HCT116 (cell line): ENCODE measurements around the gene WNT9B. TPM values are rescaled to one million over a fixed set of nuclear protein-coding genes. Genes with fewer than 3 reads are reported as not detected.

Experiments used
- ATAC-seq: fragments of 200-7000 bp; cut with Tn5 transposase; 2 replicates; pipeline ENCODE4 v1.9.1; 2020; ENCODE audit warnings: mild to moderate bottlenecking, moderate library complexity
- BruUV-seq: library from RNA; stranded (reverse); fragments of 400-500 nt; replicated peaks from 2 replicates; lab custom pipeline; 2021; lab: Mats Ljungman, UMichigan
- CTCF ChIA-PET: fragments of 300-600 bp; sonication (Branson Sonifier 250); formaldehyde crosslinking; loops from one replicate; lab custom pipeline; 2021; ENCODE audit warnings: antibody characterized with exemption; lab: Charles Lee
- POLR2A ChIA-PET: fragments of 300-600, 350-600 bp; sonication (Branson Sonifier 250); formaldehyde crosslinking; loops from one replicate; lab custom pipeline; 2021; ENCODE audit warnings: antibody characterized with exemption; lab: Charles Lee
- RAD21 ChIA-PET, 2 experiments: fragments of 300-600 bp; sonication (Branson Sonifier 250); formaldehyde crosslinking; loops; one replicate each; lab custom pipeline; 2023; ENCODE audit warnings: low total read pairs in 2 of 2; ENCODE audit not compliant: uncharacterized antibody in 2 of 2, unreplicated experiment in 2 of 2, low non-redundant PET in 1 of 2; lab: Charles Lee
- DNase-seq: peaks from one replicate; pipeline ENCODE4 v3.0.0-alpha.2; 2010; ENCODE audit warnings: low read depth, low spot score
- H2AFZ ChIP-seq: fragments of 200-600 bp; shearing (Covaris generic), sonication (generic); 2 replicates; pipeline ENCODE4 v1.6.1; 2017; ENCODE audit warnings: low read depth, mixed run types, mixed read lengths, antibody characterized with exemption, low read length; ENCODE audit not compliant: poor library complexity, severe bottlenecking
- H3K27ac ChIP-seq: 2 replicates; pipeline ENCODE4 v1.5.1; 2012; ENCODE audit warnings: low read depth, low read length
- H3K27me3 ChIP-seq: fragments of 200-600 bp; sonication (generic); 2 replicates; pipeline ENCODE4 v1.6.1; 2016; ENCODE audit warnings: mixed run types, low read length, mixed read lengths; ENCODE audit not compliant: insufficient read depth
- H3K36me3 ChIP-seq, 2 experiments: fragments of 200-500 bp in 1 of 2; fragments of 200-600 bp in 1 of 2; sonication (Bioruptor generic) in 1 of 2; sonication (generic) in 1 of 2; 2 replicates each; pipeline versions ENCODE4 v1.5.1 to v1.6.1; 2014 to 2016; ENCODE audit warnings: low read length in 2 of 2, inconsistent platforms in 1 of 2, mixed read lengths in 1 of 2, mixed run types in 1 of 2; ENCODE audit not compliant: insufficient read depth in 2 of 2, control insufficient read depth in 1 of 2
- H3K4me1 ChIP-seq, 2 experiments: fragments of 200-600 bp in 1 of 2; sonication (generic) in 1 of 2; 2 replicates each; pipeline versions ENCODE4 v1.5.1 to v1.6.1; 2012 to 2017; ENCODE audit warnings: low read length in 2 of 2, inconsistent platforms in 1 of 2, mild to moderate bottlenecking in 1 of 2, mixed read lengths in 1 of 2, mixed run types in 1 of 2, moderate library complexity in 1 of 2; ENCODE audit not compliant: insufficient read depth in 2 of 2, control insufficient read depth in 1 of 2
- H3K4me2 ChIP-seq: fragments of 200-600 bp; sonication (generic); 2 replicates; pipeline ENCODE4 v1.6.1; 2017; ENCODE audit warnings: mixed run types, low read length, mixed read lengths
- H3K4me3 ChIP-seq, 2 experiments: fragments of 200-600 bp in 1 of 2; sonication (generic) in 1 of 2; replicated peaks in 1 of 2; 2 replicates each; pipeline ENCODE4 v1.5.1; 2011 to 2016; ENCODE audit warnings: low read length in 2 of 2, control low read depth in 1 of 2, low read depth in 1 of 2, mild to moderate bottlenecking in 1 of 2, mixed read lengths in 1 of 2, mixed run types in 1 of 2
- H3K79me2 ChIP-seq: fragments of 200-600 bp; sonication (generic); 2 replicates; pipeline ENCODE4 v1.6.1; 2017; ENCODE audit warnings: mild to moderate bottlenecking, mixed run types, low read length, moderate library complexity, mixed read lengths; ENCODE audit not compliant: insufficient read depth
- H3K9ac ChIP-seq: fragments of 200-600 bp; sonication (generic); 2 replicates; pipeline ENCODE4 v1.6.1; 2016; ENCODE audit warnings: low read length, mixed read lengths
- H3K9me2 ChIP-seq: fragments of 200-600 bp; sonication (generic), shearing (Covaris generic); 2 replicates; pipeline ENCODE4 v1.6.1; 2017; ENCODE audit warnings: mixed run types, mild to moderate bottlenecking, moderate library complexity; ENCODE audit not compliant: insufficient read depth
- H3K9me3 ChIP-seq, 2 experiments: fragments of 200-500 bp in 1 of 2; fragments of 200-600 bp in 1 of 2; sonication (Bioruptor generic) in 1 of 2; sonication (generic) in 1 of 2; 2 replicates each; pipeline ENCODE4 v1.6.1; 2014 to 2017; ENCODE audit warnings: low read length in 2 of 2, mixed read lengths in 2 of 2, inconsistent platforms in 1 of 2, low read depth in 1 of 2, mild to moderate bottlenecking in 1 of 2, mixed run types in 1 of 2, moderate library complexity in 1 of 2; ENCODE audit not compliant: control insufficient read depth in 1 of 2, insufficient read depth in 1 of 2
- H4K20me1 ChIP-seq: fragments of 200-600 bp; sonication (generic), shearing (Covaris generic); 2 replicates; pipeline ENCODE4 v1.6.1; 2017; ENCODE audit warnings: mixed run types, mild to moderate bottlenecking, moderate library complexity; ENCODE audit not compliant: insufficient read depth
- CBX3 ChIP-seq: IDR thresholded peaks from 2 replicates; pipeline ENCODE4 v1.6.1; 2012; ENCODE audit warnings: low read depth
- CEBPB ChIP-seq: IDR thresholded peaks from 2 replicates; pipeline ENCODE4 v1.6.1; 2012; ENCODE audit warnings: low read depth
- CTCF ChIP-seq, 3 experiments: fragments of 200-600 bp in 1 of 3; sonication (generic) in 1 of 3; IDR thresholded peaks in 2 of 3; conservative IDR thresholded peaks in 1 of 3; 2 replicates each; pipeline ENCODE4 v1.5.1; 2012 to 2017; ENCODE audit warnings: low read depth in 2 of 3, low read length in 2 of 3, antibody characterized with exemption in 1 of 3, borderline replicate concordance in 1 of 3, control low read depth in 1 of 3, mild to moderate bottlenecking in 1 of 3, mixed read lengths in 1 of 3, mixed run types in 1 of 3, moderate library complexity in 1 of 3; ENCODE audit not compliant: insufficient read depth in 1 of 3
- EZH2 ChIP-seq: fragments of 200-600 bp; sonication (generic); IDR thresholded peaks from 2 replicates; pipeline ENCODE4 v1.6.1; 2017; ENCODE audit warnings: antibody characterized with exemption, mixed run types
- JUND ChIP-seq: IDR thresholded peaks from 2 replicates; pipeline ENCODE4 v1.6.1; 2012
- RAD21 ChIP-seq: IDR thresholded peaks from 2 replicates; pipeline ENCODE4 v1.6.1; 2012; ENCODE audit warnings: low read depth, mild to moderate bottlenecking
- TCF7L2 ChIP-seq: IDR thresholded peaks from 2 replicates; pipeline ENCODE4 v1.7.0; 2011; ENCODE audit warnings: borderline replicate concordance, inconsistent platforms; ENCODE audit not compliant: insufficient read depth, insufficient read length; ENCODE audit errors: extremely low read depth
- ZFX ChIP-seq: fragments of 450-650 bp; IDR thresholded peaks from 2 replicates; pipeline ENCODE4 v1.6.1; 2017
- intact Hi-C: fragments of 100-400 bp; cut with micrococcal nuclease; formaldehyde crosslinking; loops from 2 replicates; pipeline ENCODE4 v1.10.0; 2022
- total RNA-seq: library from RNA; stranded (reverse); gene quantifications from one replicate; pipeline ENCODE4 v1.2.1, GENCODE V29; 2021; ENCODE audit not compliant: unreplicated experiment
- TF ChIP-seq, protein P1 (sequence below): IDR thresholded peaks from 2 replicates; pipeline ENCODE4 v1.6.1; 2012
- TF ChIP-seq, protein P2 (sequence below): IDR thresholded peaks from 2 replicates; pipeline ENCODE4 v1.6.1; 2011; ENCODE audit warnings: mild to moderate bottlenecking, low read length, moderate library complexity; ENCODE audit not compliant: insufficient replicate concordance; ENCODE audit errors: extremely low read depth

The WNT9B gene
- total RNA-seq, 1 experiment from 2014 or later = not detected

- intact Hi-C loops = no loop called here
- peak overlapping the region; percentile 72; the same call in 1 of the 2 replicates for H3K4me2 ChIP-seq
- TF ChIP-seq ZFX (0 out of 2 replicates have a peak, but pooled peaks have one; percentile 23), CEBPB (no peak)
- no peak overlapping the region for H3K4me3 ChIP-seq
- POLR2A ChIA-PET = no interaction called here
- CTCF ChIA-PET = interaction anchor here (1.3 to 1.7 kb wide), 3 partner anchors 9 to 14 kb away, joined by 6 to 9 read pairs (median 8); no protein-coding TSS in a partner anchor
- no peak for DNase-seq
- no peak overlapping the region for H2AFZ ChIP-seq
- H3K4me1 ChIP-seq = peaks cover 0 to 5% of the 10 kb centered on the region in 2 experiments; a peak in 2 of 4 replicates
- no peaks in the 10 kb centered on the region for H3K27me3 ChIP-seq
- H3K9me3 ChIP-seq = no peaks in the 10 kb centered on the region
- no peaks in the 10 kb centered on the region for H4K20me1 ChIP-seq
- H3K79me2 ChIP-seq = no peaks in the 10 kb centered on the region
- no TSS peak for BruUV-seq
- H3K9me2 ChIP-seq = no peaks in the 10 kb centered on the region
- no peak overlapping the region for H3K27ac ChIP-seq
- no peaks in the 10 kb centered on the region for H3K36me3 ChIP-seq
- RAD21 ChIA-PET = interaction anchor here in 1 of 2 experiments (0.6 kb wide), 1 partner anchor 23 kb away, joined by 3 read pairs; no protein-coding TSS in a partner anchor
- peak; percentile 50 for ATAC-seq
- no peak overlapping the region for H3K9ac ChIP-seq
Measured at GRCh38 chr17:46821482-46822387, 29.6 kb upstream of the WNT9B start.

DNA sequence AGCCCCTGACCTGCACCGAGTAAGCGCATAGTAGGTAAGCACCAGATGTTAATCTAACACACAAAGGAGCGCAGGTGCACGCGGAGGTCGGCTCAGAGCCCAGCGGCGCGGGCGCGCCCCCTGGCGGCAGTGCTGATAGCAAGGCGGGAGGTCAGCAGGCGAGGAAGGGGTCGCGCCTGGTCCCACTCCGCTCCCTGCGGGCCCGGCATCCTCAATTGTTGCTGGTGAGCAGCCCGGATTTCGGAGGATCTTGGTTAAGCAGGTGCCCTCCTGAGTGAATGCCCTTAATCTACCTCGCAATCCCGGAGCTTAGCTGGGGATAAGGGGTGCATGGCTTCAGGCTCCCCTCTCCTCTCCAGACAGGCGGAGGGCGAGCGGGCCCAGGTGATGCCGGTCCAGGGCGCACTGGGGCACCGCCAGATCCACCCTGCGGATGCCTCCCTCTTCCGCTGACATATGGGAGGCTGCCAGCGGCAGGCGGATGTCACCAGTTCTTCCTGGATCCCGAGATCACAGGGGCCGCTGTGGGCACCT, 28.9 kb upstream of the WNT9B start:
- BruUV-seq = no TSS peak
- Histone ChIP-seq H3K4me3 (peak overlapping the region; percentile 27 to 46), H3K36me3 (no peaks in the 10 kb centered on the region), H3K27ac (no peak overlapping the region), H4K20me1 (no peaks in the 10 kb centered on the region), H3K79me2 (no peaks in the 10 kb centered on the region), H3K9ac (no peak overlapping the region)
- RAD21 ChIA-PET = no interaction called here
- intact Hi-C loops = no loop called here
- peak; percentile 84 for ATAC-seq
- no peak for TF ChIP-seq CBX3
- TF ChIP-seq CTCF (IDR thresholded peaks at IDR 0.05 in 2 of 3, conservative IDR thresholded peaks at IDR 0.05 in 1 of 3; ENCODE audit: borderline replicate concordance in 1 of 3, insufficient read depth in 1 of 3, low read depth in 2 of 3, low read length in 2 of 3) = peak; percentile 92 to 100 (median 98)
- TF ChIP-seq TCF7L2 = peak; percentile 95
- no peak for TF ChIP-seq JUND
- TF ChIP-seq, protein P1, sequence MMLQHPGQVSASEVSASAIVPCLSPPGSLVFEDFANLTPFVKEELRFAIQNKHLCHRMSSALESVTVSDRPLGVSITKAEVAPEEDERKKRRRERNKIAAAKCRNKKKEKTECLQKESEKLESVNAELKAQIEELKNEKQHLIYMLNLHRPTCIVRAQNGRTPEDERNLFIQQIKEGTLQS = no peak
- TF ChIP-seq EZH2 = no peak
- TF ChIP-seq RAD21 = peak; percentile 94
- TF ChIP-seq, protein P2, sequence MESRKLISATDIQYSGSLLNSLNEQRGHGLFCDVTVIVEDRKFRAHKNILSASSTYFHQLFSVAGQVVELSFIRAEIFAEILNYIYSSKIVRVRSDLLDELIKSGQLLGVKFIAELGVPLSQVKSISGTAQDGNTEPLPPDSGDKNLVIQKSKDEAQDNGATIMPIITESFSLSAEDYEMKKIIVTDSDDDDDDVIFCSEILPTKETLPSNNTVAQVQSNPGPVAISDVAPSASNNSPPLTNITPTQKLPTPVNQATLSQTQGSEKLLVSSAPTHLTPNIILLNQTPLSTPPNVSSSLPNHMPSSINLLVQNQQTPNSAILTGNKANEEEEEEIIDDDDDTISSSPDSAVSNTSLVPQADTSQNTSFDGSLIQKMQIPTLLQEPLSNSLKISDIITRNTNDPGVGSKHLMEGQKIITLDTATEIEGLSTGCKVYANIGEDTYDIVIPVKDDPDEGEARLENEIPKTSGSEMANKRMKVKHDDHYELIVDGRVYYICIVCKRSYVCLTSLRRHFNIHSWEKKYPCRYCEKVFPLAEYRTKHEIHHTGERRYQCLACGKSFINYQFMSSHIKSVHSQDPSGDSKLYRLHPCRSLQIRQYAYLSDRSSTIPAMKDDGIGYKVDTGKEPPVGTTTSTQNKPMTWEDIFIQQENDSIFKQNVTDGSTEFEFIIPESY = no peak
- TF ChIP-seq, all 23 proteins: peak for 3
- no peaks in the 10 kb centered on the region for H3K9me3 ChIP-seq
- H3K9me2 ChIP-seq = no peaks in the 10 kb centered on the region
- peak overlapping the region; percentile 72 for H3K4me2 ChIP-seq
- CTCF ChIA-PET = interaction anchor here (1.3 to 1.7 kb wide), 3 partner anchors 8 to 13 kb away, joined by 6 to 9 read pairs (median 8); no protein-coding TSS in a partner anchor
- peak; percentile 12 for DNase-seq
- H3K4me1 ChIP-seq = peaks cover 0 to 5% of the 10 kb centered on the region in 2 experiments; a peak in 2 of 4 replicates
- H2AFZ ChIP-seq = peak overlapping the region; percentile 75
- no peaks in the 10 kb centered on the region for H3K27me3 ChIP-seq
- POLR2A ChIA-PET = no interaction called here
